Caco-2 (cell line): ENCODE measurements around the gene HS3ST3B1. TPM values are rescaled to one million over a fixed set of nuclear protein-coding genes. Genes with fewer than 3 reads are reported as not detected.

ENCODE experiments used
- BruUV-seq: library from RNA; stranded (reverse); fragments of 400-500 nt; replicated peaks from 2 replicates; lab custom pipeline; 2021; lab: Mats Ljungman, UMichigan
- CTCF ChIA-PET: fragments of 300-600 bp; sonication (Branson Sonifier 250); formaldehyde crosslinking; loops from one replicate; lab custom pipeline; 2022; ENCODE audit warnings: antibody characterized with exemption; lab: Charles Lee
- POLR2A ChIA-PET: fragments of 300-600 bp; sonication (Branson Sonifier 250); formaldehyde crosslinking; loops from one replicate; lab custom pipeline; 2022; ENCODE audit warnings: antibody characterized with exemption; lab: Charles Lee
- DNase-seq, 2 experiments: peaks; one replicate each; pipeline versions ENCODE4 v3.0.0 to v3.0.0-alpha.2; 2020 to 2022
- H3K27me3 ChIP-seq: replicated peaks from 2 replicates; pipeline ENCODE4 v1.6.0; 2011; ENCODE audit warnings: low read length; ENCODE audit not compliant: control insufficient read depth, insufficient read depth
- H3K36me3 ChIP-seq: 2 replicates; pipeline ENCODE4 v1.5.1; 2011; ENCODE audit warnings: low read length; ENCODE audit not compliant: control insufficient read depth, insufficient read depth
- H3K4me1 ChIP-seq: fragments of 250-450 bp; sonication (Bioruptor Pico); 2 replicates; pipeline ENCODE4 v1.5.1; 2020; ENCODE audit warnings: mild to moderate bottlenecking
- H3K4me3 ChIP-seq: 2 replicates; pipeline ENCODE4 v1.5.1; 2011; ENCODE audit warnings: low read depth, mild to moderate bottlenecking, control low read depth, low read length
- H3K9me3 ChIP-seq: fragments of 250-450 bp; sonication (Bioruptor Pico); 2 replicates; pipeline ENCODE4 v1.5.1; 2020; ENCODE audit warnings: mild to moderate bottlenecking, moderate library complexity
- H3K27ac Mint-ChIP-seq: one replicate; pipeline ENCODE4 v1.8.0; 2022; ENCODE audit warnings: mixed read lengths; ENCODE audit not compliant: unreplicated experiment
- H3K27me3 Mint-ChIP-seq: one replicate; pipeline ENCODE4 v1.8.0; 2022; ENCODE audit warnings: mixed read lengths; ENCODE audit not compliant: insufficient read depth, unreplicated experiment
- H3K36me3 Mint-ChIP-seq: one replicate; pipeline ENCODE4 v1.8.0; 2022; ENCODE audit warnings: mild to moderate bottlenecking, mixed read lengths; ENCODE audit not compliant: insufficient read depth, unreplicated experiment
- H3K4me1 Mint-ChIP-seq: one replicate; pipeline ENCODE4 v1.8.0; 2022; ENCODE audit warnings: low read depth, mixed read lengths; ENCODE audit not compliant: unreplicated experiment
- H3K4me3 Mint-ChIP-seq: one replicate; pipeline ENCODE4 v1.8.0; 2022; ENCODE audit warnings: mild to moderate bottlenecking, moderate library complexity, mixed read lengths; ENCODE audit not compliant: unreplicated experiment
- H3K9me3 Mint-ChIP-seq: one replicate; pipeline ENCODE4 v1.8.0; 2022; ENCODE audit warnings: mixed read lengths; ENCODE audit not compliant: unreplicated experiment
- intact Hi-C: fragments of 100-400 bp; cut with micrococcal nuclease; formaldehyde crosslinking; loops from one replicate; pipeline ENCODE4 v1.10.0; 2022; ENCODE audit not compliant: unreplicated experiment
- total RNA-seq: library from RNA; stranded (reverse); gene quantifications from 2 replicates; pipeline ENCODE4 v1.2.3, GENCODE V29; 2022
- TF ChIP-seq, protein P1 (sequence below), 2 experiments: fragments of 200-600 bp in 1 of 2; IDR thresholded peaks; 1 replicate in 1 of 2; 2 replicates in 1 of 2; pipeline versions ENCODE4 v1.5.1 to v1.8.0; 2011 to 2022; ENCODE audit warnings: antibody characterized with exemption in 1 of 2, control low read depth in 1 of 2, inconsistent platforms in 1 of 2, low read depth in 1 of 2, low read length in 1 of 2, mild to moderate bottlenecking in 1 of 2, moderate library complexity in 1 of 2; ENCODE audit not compliant: insufficient read depth in 1 of 2, severe bottlenecking in 1 of 2, unreplicated experiment in 1 of 2

Gene HS3ST3B1
- total RNA-seq, 1 experiment from 2014 or later: 1.9 TPM

DNA sequence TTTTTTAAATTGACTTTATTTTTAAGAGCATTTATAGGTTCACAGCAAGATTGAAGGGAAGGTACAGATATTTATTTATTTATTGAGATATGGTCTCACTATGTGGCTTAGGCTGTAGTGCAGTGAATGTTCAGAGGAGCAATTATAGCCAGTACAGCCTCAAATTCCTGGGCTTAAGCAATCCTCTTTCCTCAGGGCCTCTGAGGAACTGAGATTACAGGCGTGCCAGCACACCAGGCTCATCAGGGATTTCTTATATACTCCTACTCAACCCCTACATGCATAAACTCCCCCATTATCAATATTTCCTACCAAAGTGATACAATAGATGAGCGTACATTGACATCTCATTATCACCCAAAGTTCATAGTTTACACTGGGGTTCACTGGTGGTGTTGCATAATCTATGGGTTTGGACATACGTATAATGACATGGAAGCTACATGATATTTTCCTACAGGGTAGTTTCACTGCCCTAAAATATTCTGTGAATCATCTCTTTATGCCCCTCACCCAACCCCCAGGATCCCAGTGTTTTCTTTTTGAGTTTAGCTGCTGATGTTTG is 33.5 kb downstream of the HS3ST3B1 start:
- TF ChIP-seq, protein P1, sequence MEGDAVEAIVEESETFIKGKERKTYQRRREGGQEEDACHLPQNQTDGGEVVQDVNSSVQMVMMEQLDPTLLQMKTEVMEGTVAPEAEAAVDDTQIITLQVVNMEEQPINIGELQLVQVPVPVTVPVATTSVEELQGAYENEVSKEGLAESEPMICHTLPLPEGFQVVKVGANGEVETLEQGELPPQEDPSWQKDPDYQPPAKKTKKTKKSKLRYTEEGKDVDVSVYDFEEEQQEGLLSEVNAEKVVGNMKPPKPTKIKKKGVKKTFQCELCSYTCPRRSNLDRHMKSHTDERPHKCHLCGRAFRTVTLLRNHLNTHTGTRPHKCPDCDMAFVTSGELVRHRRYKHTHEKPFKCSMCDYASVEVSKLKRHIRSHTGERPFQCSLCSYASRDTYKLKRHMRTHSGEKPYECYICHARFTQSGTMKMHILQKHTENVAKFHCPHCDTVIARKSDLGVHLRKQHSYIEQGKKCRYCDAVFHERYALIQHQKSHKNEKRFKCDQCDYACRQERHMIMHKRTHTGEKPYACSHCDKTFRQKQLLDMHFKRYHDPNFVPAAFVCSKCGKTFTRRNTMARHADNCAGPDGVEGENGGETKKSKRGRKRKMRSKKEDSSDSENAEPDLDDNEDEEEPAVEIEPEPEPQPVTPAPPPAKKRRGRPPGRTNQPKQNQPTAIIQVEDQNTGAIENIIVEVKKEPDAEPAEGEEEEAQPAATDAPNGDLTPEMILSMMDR (IDR thresholded peaks at IDR 0.05; ENCODE audit: insufficient read depth in 1 of 2, low read depth in 1 of 2, low read length in 1 of 2, severe bottlenecking in 1 of 2, unreplicated experiment in 1 of 2): no peak
- Histone ChIP-seq H3K4me1 (no peaks in the 10 kb centered on the region), H3K9me3 (no peaks in the 10 kb centered on the region), H3K36me3 (no peaks in the 10 kb centered on the region), H3K27me3 (no peaks in the 10 kb centered on the region), H3K4me3 (no peak overlapping the region)
- H3K4me3 Mint-ChIP-seq: no peak overlapping the region
- no peak overlapping the region for H3K27ac Mint-ChIP-seq
- CTCF ChIA-PET: no interaction called here
- H3K4me1 Mint-ChIP-seq: no peaks in the 10 kb centered on the region
- POLR2A ChIA-PET: no interaction called here
- no peaks in the 10 kb centered on the region for H3K9me3 Mint-ChIP-seq
- BruUV-seq: no TSS peak
- H3K36me3 Mint-ChIP-seq: no peaks in the 10 kb centered on the region
- H3K27me3 Mint-ChIP-seq: no peaks in the 10 kb centered on the region
- intact Hi-C loops: no loop called here
- no peak for DNase-seq

DNA sequence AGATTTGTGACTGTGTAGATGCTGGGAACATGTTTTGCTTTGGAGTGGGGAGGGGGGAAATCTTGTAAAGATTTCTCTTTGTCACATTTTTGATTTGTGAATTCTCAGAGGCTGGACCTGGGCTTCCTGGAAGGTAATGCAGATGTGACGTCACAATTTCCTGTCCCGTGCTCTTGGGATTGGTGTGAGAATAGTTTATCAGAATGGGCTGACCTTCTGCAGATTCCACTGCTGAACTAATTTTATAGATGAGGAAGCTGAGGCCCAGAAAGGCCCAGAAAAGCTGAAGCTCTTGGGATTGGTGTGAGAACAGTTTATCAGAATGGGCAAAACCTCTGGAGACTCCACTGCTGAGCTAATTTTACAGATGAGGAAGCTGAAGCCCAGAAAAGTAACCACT is 34.0 kb downstream of the HS3ST3B1 start:
- POLR2A ChIA-PET: no interaction called here
- Histone ChIP-seq H3K9me3 (no peaks in the 10 kb centered on the region), H3K27me3 (no peaks in the 10 kb centered on the region), H3K4me1 (no peaks in the 10 kb centered on the region), H3K4me3 (no peak overlapping the region), H3K36me3 (no peaks in the 10 kb centered on the region)
- Mint-ChIP-seq H3K27me3 (no peaks in the 10 kb centered on the region), H3K27ac (no peak overlapping the region), H3K9me3 (no peaks in the 10 kb centered on the region), H3K36me3 (no peaks in the 10 kb centered on the region), H3K4me1 (no peaks in the 10 kb centered on the region), H3K4me3 (no peak overlapping the region)
- intact Hi-C loops: no loop called here
- DNase-seq: no peak
- TF ChIP-seq, protein P1 (IDR thresholded peaks at IDR 0.05; ENCODE audit: insufficient read depth in 1 of 2, low read depth in 1 of 2, low read length in 1 of 2, severe bottlenecking in 1 of 2, unreplicated experiment in 1 of 2): no peak
- CTCF ChIA-PET: no interaction called here
- BruUV-seq: no TSS peak

DNA sequence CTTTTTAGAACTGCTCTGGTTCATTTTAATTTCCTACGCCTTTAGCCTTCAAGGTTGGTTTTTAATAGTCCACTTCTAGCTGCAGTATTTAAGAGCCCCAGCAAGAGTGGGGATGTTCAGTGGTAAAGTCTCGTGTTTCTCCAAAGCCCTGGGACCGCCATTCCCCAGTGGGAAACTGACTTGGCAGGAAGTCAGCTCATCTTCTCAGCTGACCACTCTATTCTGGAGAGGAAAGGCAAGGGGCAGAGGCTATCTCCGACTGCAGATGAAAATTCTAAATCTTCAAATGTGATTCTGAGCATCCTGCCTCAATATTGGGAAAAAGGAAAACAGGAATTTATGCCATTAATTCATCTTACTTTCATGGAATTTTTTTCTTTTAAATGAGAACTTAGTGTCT is 35.5 kb downstream of the HS3ST3B1 start:
- ChIA-PET POLR2A (no interaction called here), CTCF (no interaction called here)
- H3K36me3 Mint-ChIP-seq: no peaks in the 10 kb centered on the region
- Histone ChIP-seq H3K27me3 (no peaks in the 10 kb centered on the region), H3K4me3 (no peak overlapping the region), H3K9me3 (no peaks in the 10 kb centered on the region), H3K4me1 (no peaks in the 10 kb centered on the region), H3K36me3 (no peaks in the 10 kb centered on the region)
- intact Hi-C loops: no loop called here
- no TSS peak for BruUV-seq
- no peaks in the 10 kb centered on the region for H3K9me3 Mint-ChIP-seq
- H3K4me1 Mint-ChIP-seq: no peaks in the 10 kb centered on the region
- H3K27ac Mint-ChIP-seq: no peak overlapping the region
- no peak for DNase-seq
- no peaks in the 10 kb centered on the region for H3K27me3 Mint-ChIP-seq
- TF ChIP-seq, protein P1 (IDR thresholded peaks at IDR 0.05; ENCODE audit: insufficient read depth in 1 of 2, low read depth in 1 of 2, low read length in 1 of 2, severe bottlenecking in 1 of 2, unreplicated experiment in 1 of 2): no peak
- no peak overlapping the region for H3K4me3 Mint-ChIP-seq
